Subcutaneous adipose tissue (tissue), 4 donors: ENCODE results near the gene FGD5. TPM values are rescaled to one million over a fixed set of nuclear protein-coding genes. Genes with fewer than 3 reads are reported as not detected.

Experiments used
- total RNA-seq, 4 donors: library from RNA; depleted of rRNA; stranded (reverse); fragments of >200 nt; gene quantifications; one replicate each; pipeline ENCODE4 v1.1.0, GENCODE V29; 2016
- TF ChIP-seq, protein P1 (sequence below): fragments of 450-650 bp; IDR thresholded peaks from one replicate; pipeline ENCODE4 v1.5.1; 2016; ENCODE audit warnings: low read depth, mild to moderate bottlenecking, control low read depth, antibody characterized with exemption, moderate library complexity

The FGD5 gene
- total RNA-seq, 4 donors from 2014 or later: 18.2 to 62.9 (median 27.6) TPM

DNA sequence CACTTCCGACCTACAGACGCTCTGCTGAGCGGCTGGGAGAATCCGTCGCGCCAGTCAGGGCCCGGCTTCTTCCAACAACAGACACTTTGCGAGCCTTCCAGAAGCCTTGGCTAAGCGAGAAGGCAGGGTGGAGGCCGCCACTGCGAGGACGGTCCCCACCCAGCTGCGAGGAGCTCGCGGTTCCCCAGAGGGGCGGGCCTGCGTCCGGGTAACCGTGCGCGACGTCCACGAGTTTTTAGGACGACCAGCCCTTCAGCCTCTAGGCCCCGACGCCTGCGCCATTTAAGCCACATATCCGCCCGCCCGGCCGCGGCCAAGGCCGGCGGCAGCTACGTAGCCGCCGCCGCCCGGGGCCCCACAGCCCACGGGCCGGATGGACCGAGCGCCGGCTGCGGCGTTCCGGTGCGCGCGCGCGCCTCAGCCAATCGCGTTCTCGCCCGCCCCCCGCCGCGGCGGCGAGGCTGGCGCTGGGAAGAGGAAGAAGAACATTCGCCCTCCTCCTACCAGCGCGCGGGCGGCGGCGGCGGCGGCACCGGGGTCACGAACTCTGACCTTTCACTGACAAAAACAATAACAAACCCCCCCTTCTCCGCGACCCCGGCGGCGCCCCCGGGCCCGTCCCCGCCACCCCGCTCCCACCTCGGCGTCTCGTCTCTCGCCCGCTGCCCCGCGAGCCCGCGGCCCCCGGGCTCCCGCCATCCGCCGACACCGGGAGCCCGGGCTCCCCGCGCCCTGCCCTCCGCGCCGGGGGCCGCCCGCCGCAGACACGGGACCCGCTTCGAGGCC, 128.5 kb downstream of the FGD5 start, which contains the start of gene NR2C2:
Gene NR2C2, plus strand, starts transcription at position 484 of the 786 bp plus-strand sequence. CDS start 56,332 bp downstream, outside the sequence.
- TF ChIP-seq, protein P1, sequence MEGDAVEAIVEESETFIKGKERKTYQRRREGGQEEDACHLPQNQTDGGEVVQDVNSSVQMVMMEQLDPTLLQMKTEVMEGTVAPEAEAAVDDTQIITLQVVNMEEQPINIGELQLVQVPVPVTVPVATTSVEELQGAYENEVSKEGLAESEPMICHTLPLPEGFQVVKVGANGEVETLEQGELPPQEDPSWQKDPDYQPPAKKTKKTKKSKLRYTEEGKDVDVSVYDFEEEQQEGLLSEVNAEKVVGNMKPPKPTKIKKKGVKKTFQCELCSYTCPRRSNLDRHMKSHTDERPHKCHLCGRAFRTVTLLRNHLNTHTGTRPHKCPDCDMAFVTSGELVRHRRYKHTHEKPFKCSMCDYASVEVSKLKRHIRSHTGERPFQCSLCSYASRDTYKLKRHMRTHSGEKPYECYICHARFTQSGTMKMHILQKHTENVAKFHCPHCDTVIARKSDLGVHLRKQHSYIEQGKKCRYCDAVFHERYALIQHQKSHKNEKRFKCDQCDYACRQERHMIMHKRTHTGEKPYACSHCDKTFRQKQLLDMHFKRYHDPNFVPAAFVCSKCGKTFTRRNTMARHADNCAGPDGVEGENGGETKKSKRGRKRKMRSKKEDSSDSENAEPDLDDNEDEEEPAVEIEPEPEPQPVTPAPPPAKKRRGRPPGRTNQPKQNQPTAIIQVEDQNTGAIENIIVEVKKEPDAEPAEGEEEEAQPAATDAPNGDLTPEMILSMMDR: no peak

DNA sequence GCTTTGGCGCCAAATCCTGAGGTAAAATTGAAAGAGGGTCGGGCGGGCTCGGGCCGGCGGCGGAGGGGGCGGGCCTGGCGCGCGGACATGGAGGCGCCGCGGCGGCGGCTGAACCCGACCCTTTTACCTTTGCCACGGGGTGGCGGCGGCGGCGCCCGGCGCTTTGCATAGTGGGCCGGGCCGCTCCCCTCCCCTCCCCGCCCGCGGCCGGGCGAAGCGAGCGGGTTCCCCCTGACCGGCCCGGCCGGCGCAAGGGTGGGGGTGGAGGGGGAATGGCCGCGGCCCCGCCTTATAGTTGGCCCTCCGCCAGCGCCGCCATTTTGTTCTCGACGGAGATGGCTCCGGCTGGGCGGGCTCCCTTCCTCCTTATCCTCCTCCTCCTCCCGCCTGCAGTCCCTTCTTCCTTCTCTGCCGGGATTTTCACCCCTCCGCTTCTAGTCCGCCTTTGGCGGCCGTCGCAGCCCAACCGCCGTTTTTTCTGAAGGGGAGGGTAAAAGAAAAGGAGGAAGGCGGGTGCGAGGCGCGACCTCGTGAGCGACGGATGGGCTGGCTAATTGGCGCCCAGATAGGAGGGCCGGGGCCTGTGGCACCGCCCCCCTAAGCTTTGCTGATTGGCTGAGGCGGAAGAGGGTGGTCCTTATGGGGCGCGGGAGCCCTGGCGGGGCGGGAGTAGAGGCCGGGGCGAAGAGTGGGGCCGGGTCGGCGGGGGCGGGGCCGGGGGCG, 129.3 kb downstream of the FGD5 start:
- TF ChIP-seq, protein P1: no peak

DNA sequence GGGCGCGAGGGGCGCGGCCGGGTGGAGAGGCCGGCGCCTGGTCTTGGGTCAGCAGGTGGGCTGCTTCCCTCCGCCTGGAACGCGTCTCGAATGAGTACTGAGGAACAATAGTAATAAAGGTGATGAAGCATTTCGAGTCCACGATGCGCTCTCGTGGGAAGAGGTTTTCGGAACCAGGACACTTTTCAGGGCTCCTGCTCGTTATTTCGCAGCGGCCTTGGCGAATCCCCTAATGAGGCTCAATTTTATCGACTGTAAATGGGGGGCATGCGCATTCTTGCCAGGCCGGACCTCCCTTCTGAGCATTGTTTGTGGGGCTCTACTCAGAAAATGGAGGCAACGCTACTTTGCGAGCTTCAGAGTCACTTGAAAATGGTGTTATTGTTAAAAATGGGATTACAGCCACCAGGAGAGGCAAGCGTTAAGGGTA, 129.9 kb downstream of the FGD5 start:
- TF ChIP-seq, protein P1: no peak

DNA sequence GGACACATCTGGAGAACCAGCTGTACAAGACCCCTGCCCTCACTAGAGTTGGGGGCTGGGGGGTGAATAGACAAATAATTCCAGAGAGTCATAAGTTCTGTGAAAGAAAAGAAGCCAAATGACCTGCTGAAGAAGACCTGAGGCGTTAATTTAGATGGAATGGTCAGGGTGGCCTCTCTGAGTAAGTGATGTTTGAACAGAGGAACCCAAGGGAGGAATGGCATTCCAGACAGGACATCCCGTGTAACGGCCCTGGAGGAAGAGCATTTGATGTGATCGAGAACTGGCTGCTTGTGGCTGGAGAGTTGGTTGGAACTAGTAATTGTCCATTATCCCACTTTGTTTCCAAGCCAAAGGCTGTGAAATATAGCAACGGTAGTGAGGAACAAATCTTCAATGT, 130.4 kb downstream of the FGD5 start:
- TF ChIP-seq, protein P1: no peak

DNA sequence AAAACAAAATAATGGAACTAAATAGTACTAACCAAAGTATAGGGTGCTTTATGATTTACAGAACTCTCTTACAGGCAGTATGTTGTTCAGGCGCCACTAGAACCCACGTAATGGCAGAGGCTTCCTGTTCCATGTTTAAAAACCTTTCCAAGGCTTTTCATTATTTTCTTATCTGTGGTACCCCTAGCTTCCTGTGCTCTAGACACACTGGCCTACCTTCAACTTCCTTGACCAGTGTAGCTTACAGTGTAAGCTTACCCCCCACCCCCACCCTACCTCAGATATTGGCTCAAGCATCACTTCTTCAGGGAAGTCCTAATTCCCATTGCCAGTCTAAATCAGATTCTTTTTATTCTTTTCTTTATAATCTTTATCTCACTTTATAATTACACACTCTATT, 131.5 kb downstream of the FGD5 start:
- TF ChIP-seq, protein P1: no peak

DNA sequence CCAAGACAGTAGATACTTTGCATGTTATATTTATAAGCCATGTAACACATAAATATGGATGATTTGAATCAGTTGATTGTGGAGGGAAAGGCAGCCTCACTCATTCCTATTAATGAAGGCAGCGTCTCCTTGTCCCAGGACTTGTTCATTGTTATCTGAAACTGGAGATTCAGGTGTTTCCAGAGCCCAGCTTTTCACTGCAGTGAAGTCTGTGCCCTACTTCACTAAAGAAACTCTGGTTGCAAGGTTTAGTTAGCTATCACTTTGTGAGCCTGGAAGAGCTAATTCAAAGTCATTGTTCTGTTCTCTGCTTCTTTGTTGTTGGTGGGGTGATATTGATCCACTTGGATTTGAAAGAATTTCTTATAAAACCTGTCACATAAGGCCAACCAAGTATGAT, 138.4 kb downstream of the FGD5 start:
- TF ChIP-seq, protein P1: no peak

DNA sequence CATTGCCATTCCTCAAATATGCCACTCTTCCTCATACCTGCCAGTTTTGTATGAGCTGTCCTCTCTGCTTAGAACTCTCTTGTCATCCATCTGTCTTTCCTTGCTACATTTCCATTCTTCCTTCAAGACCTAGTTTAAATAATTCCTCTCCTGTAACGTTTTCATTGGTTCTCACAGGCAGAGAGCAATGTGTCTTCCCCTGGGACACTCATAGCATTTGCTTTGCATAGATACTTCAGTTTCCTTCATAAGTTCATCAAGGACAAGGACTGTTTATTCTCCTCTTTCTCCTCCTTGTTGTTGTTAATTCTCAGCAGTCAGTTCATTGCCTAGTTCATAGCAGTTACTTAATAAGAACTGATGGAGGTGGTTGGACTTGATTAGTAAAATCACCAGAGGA, 139.2 kb downstream of the FGD5 start:
- TF ChIP-seq, protein P1: no peak
